GM18507 (cell line): ENCODE results near the gene BGN.

Experiments
- DNase-seq: peaks from one replicate; pipeline ENCODE4 v3.0.0; 2011; ENCODE audit warnings: low read depth; ENCODE audit not compliant: insufficient read length; ENCODE audit errors: extremely low spot score
- FAIRE-seq: peaks from 2 replicates; lab custom pipeline; 2011; peaks lifted over from hg19 to GRCh38; lab: Jason Lieb, UNC

The BGN gene

DNA sequence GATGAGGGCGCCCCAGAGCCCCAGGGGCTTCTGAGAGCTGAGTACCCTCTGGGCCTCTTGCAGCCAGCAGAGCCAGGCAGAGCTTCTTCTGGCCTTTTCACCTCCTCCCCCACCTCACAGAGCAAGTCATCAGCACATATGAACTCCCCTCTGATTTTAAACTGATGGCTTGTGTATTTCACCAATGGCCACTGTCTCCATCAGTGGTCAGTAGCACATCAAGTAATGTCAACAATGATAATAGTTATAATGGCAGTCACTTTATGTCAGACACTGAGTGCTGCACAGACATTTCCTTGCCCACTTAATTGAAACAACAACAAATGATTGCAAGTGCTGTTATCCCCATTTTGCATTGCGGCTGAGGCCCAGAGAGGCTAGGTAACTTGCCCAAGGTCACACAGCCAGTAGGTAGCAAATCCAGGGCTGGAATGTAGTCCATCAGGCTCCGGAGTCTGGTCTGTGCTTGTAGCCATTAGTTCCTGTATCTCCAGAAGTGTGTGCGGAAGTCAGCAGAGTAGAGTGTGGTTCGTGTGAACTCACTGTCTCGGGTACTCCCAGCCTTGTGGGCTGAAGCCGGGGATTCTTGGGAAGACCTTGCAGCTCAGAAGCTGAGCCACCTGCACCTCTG lies 25.6 kb downstream of the BGN start:
- DNase-seq: no peak
- no peak for FAIRE-seq

DNA sequence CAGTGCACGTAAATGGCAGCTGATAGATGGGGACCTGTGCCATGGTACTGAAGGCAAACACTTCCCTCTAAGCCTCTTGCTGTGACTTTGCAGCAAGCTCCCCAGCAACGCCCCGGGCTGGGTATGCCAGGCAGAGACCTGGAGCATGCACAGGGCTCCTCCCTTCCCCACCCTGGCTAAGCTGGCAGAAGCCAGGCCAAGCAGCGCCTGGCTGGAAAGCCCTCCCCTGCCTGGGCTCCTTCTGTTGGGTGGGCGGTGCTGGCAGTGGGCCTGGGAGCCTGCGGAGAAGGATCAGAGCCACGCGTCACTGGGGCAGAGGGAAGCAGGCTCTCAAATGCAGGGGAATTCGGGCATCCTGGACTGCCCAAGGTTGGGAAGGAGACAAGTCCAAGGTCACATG lies 26.3 kb downstream of the BGN start:
- DNase-seq: no peak
- no peak for FAIRE-seq

DNA sequence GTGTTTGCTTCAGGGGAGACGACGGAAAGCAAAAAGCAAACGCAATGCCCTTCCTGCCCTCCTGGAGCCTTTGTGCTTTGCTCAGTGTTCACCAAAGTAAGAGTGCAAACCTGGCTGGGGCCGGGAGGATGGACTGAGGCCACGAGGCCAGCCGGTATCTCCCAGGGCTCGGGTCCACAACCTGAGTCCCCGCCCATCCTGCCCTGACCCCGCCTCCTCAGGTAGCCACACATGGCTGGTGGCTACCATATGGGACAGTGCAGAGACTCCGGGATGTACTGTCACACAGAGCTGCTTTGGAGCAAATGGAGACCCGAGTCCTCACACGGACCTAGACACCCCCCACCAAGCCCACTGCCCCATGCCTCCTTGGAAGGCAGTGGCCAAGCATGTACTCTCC lies 27.5 kb downstream of the BGN start:
- FAIRE-seq: no peak
- no peak for DNase-seq

DNA sequence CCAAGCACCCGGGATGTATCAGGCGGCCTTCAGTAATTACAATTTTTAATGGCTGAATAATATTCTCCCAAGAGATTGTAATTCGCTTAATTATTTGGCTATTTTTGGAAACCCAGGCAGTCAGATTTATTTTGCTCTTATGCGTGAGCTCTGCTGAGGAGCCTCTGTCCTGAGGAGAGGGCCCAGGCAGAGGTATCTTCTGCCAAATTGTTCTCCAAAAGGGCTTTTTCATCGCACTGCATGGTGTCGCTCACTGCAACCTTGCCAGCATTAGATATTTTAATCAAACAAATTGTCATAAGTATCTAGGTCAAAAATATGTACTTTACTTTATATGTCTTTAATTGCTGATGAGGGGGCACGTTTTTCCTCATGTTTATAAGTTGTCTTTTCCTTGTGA lies 28.5 kb downstream of the BGN start:
- no peak for DNase-seq
- no peak for FAIRE-seq

DNA sequence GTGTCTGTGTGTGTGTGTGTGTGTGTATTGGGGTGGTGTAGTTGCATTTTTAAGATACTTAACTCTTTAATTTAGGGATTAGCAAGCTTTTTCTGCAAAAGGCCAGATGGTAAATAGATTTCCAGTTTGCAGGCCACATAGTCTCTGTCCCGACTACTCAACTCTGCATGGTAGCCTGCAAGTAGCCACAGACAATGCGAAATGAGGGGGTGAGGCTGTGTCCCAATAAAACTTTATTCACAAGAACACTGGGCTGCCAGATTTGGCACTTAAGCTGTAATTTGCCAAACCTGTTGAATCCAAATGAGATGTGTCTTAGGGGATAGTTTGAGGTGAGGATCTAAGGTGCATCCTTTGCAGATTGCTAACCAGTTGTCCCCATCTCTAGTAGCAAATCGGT lies 29.5 kb downstream of the BGN start:
- DNase-seq: no peak
- FAIRE-seq: no peak

DNA sequence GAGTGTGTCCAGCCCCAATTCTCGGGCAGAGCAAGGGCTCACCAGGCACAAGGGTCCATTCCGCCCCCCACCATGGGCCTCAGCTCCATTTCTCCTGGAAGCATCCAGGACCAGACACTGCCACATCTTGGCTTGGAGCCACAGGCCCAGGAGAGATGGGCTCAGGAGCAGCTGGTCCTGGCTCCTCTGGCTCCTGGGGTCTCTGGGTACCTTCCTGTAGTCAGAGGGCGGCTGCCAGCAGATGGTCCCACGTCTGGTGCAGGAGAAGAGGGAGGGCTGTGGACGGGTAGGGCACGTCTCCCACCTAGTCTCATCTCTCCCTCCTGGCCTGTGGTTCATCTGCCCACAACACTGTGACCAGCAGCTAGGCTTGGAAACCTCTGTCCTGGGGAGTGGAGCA lies 30.7 kb downstream of the BGN start:
- no peak for FAIRE-seq
- DNase-seq: no peak

DNA sequence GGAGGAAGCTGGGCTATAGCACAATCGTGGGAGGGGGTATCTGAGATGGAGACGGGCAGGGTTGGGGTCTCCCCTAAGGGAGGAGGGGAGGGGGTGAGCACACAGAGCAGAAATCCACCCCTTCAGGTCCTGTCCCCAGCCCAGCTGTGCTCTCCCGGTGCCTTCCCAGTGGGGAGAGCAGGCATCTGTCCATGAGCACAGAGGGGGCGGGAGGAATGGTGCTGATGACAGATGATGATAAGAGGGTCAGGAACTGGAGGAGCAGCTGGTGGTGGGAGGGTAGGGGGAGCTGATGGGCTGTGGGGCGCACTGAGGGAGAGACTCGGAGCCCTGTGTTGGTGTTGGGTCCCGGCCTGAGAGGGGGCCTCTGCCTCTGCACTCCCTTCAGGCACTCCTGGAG lies 31.3 kb downstream of the BGN start:
- DNase-seq (no peak), FAIRE-seq (no peak)

DNA sequence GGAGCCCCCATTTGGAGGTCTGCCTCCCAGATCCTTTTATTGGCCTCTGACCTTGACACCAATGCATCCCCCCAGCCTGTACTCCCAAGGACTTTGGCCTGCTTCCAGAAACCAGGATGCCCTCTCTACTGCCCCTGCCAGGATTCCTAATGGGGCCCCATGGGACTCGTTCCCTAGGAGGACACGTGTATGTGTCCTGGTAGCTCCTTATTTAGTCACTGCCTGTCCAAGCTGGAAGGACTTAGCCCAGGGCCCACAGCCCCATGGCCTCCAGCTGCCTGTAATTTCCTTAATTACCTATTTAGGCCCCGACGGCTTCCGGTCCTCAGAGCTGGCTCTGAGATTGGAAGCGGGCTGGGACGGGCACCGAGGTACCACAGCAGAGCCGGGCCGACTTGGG lies 32.0 kb downstream of the BGN start:
- FAIRE-seq (no peak), DNase-seq (no peak)

DNA sequence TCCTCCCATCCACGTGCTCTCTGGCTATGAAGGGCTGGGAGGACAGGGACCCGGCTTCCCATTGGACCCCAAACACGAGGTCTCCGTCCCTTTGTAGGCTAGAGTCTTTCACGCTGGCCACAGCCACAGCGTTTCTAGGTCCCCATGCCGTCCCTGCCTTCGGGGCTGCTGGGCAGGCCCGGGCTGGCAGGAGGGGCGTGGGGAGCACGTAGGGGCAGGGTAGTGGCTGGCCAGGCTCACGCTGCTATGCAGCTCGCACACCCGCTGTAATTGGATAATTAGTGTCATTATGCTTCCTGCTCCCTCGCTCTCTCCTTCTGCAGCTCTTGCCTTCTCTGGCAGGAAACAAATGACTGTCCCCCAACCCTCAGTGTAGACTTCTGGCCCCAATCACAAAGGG lies 32.4 kb downstream of the BGN start:
- DNase-seq: no peak
- FAIRE-seq: no peak

DNA sequence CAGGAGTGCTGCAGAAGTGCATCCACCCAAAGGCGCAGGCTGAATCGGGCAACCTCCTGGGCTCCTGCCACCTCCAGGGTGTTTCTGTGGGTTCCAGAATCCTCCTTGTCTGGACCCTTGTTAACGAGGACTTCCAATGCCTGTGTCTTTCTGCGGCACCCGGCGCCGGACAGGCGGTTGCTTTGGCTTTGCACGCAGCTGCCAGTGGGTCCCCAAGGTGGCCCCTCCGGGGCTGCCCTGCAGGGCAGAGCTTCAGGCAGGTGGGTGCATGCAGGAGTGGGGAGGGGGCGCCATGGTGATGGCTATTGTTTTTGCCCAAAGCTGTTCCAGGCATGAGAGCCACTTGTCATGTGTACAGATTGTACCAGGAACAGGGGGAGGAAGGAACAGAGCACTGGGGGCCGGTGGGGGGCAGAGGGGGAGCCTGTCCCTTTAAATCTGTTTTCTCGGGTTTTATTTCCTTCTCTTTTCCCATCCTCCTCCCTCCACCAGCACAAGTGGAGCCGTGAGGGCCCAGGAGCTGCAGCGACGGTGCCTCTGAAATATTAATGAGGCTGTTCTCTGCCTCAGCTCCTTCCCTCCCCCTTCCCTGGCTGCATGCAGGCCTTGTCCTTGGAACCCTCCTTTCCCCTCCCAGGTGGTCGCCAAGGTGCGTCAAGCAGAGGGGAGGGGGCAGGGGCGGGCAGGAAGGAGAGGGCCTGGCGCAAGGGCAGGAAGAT lies 35.8 kb downstream of the BGN start:
- no peak for FAIRE-seq

DNA sequence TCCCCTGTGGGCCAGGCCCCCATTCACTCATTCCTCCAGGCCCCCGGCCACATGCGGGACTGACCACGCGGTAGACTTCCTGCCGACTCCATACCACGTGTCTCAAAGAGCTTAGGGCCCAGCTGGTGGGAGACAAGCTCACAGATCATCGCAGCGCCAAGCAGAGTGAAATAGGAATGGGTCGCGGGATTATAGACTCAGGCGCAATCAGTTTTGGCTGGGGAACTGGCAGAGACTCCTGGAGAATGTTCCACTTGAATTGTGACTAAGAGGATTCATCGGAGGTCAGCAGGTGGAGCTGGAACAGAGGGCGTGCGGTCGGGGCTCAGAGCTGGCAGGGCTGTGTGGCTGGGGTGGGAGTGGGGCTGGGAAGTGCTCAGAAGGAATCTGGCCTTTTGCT lies 38.3 kb downstream of the BGN start:
- DNase-seq (no peak), FAIRE-seq (no peak)

More for the DNA sequence above, 35.8 kb downstream of the BGN start:
- DNase-seq: no peak

DNA sequence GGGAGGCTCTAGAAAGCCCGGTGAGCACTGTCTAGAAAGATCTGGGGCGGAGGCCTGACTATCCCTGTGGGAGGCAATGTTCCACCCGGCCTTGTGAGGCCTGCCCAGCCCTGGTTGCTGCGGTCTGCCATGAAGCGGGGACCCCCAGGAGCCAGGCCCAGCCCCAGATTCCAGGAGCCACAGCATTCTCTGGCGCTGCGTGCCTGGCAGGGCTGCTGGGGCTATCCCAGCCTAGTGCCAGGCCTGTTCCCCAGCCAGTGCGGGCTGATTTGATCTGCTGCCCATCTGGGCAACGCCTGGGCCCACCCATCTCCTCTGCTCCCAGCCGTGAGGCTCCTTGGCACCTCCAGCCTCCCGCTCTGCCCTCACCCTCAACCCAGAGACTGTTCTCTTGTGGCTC lies 42.3 kb downstream of the BGN start:
- DNase-seq: no peak

DNA sequence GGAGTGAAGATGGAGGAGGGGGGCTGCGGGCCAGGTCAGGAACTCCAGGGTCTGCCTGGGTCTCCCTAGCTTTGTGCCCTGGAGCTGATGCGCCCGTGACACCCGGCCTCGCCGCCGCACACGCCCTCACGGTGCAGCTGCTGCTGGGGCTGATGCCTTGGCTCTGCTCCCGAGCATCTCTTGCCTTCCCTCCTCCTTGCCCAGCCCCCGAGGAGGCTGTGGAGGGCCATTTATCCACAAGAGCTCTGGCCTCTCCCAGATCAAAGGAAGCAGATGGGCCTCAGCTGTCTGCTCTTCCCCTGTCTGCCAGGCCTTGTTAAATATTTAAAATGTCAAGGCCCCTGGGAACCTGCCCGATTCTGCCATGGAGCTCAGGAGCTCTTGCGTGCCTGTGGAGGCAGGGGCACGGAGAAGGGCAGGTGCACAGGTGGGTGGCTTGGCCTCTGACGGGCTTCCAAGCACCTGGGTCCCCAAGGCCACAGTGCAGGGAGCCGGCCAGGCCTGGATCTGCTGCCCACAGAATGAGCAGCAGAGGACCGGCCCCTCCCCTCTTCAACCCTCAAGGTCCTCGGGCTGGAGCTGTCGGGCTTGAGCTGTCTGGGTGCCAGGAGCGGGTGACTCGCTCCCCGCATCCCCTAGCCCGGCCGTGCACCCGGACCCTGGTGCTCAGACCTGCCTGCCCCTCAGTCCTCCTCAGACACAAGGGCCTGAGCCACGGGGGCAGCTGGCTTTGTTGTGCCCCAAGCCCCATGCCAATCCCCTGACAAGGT lies 42.9 kb downstream of the BGN start:
- no peak for DNase-seq

More for the DNA sequence above, 42.3 kb downstream of the BGN start:
- no peak for FAIRE-seq

DNA sequence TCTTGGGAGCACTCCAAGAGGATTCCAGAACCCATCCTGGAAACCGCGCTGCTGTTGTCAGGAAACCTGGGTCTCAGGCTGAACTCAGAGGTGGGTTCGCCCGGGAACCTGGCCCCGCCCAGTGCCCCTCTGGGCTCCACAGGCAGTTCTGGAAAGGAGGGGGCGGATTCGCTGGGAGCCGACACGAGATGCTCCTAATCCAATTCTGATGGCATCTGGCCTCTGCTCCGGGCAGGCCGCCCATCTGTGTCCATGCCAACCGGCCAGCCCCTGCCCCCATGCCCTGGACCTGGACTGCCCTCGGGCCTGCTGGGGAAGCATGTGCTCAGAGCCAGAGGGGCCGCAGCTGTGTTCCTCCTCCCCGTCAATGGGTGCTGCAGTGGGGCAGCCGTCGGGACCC lies 43.6 kb downstream of the BGN start:
- DNase-seq (no peak), FAIRE-seq (no peak)

More for the DNA sequence above, 42.9 kb downstream of the BGN start:
- FAIRE-seq: no peak

DNA sequence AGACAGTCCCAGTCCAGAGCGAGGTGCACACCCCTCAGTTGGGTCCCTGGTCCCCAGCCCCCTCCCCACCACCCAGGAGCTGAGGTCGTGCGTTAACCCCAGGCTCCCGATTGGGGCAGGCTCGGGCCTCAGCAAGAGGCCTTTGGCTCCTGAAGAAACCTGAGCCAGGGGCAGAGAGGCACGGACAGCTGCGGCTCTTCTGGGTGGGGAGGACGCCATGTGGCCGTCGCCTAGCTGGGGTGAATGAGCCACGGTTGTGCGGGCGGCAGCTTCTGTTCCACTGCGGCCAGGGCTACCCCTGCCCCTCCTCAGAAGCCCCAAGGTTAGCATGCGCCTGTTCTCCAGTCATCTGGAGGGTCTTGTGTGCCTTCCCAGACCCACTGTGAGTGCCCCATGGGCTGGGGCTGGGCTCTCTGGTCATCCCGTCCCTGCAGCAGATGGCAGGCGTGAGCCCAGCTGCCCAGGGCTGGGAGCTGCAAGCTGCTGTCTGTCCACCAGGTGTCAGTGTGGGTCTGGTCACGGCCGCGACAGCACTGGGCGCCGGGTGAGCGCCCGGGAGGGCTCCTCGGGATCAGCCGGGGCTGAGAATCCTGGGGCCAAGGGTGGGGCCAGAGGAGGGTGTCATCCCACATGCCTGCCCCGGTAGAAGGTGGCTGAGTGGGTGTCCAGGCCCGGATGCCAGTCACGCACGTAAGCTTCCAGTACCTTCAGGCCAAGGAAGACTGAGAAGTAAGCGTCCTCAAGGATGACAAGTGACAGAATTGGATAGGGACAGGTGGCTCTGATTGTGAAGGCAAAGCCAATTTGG lies 44.6 kb downstream of the BGN start:
- peak; percentile 68 for FAIRE-seq
- DNase-seq: peak; percentile 43

DNA sequence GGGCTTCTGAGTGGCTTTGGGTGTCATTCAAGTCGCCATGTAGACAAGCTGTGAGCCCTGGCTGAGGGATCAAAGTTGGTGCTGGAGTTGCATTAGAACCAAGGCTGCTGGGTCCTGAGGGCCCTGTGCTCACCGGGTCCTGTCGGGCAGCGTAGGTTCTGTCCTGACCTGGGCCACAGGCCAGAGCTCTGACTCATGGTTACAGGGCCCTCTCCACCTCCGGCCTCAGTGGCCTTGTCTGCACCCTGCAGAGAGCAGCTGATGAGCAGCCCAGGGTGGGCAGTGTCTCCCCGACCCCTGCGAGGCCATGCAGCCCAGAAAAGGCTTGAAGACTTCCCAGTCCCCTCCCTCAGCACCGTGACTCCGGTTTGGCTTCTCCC lies 45.2 kb downstream of the BGN start:
- FAIRE-seq (no peak), DNase-seq (no peak)

DNA sequence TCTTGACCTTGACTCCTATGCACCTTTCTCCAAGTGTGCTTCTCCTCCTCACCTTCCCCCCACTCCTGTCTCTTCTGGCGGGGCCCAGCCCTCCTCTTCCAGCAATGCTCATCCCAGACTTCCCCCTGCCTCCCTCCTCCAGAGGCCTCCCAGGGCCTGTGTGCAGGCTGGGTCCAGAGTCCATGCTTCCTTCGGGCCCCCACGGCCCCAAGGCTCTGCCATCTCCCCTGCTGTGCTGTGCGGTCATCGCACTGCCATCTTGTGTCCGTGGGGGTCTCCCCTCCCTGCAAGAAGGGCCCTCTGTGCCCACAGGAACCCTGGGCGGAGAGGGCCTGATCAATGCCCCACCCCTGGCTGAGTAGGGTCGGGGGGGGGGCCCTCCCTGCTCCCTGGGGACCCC lies 49.9 kb downstream of the BGN start:
- DNase-seq (no peak), FAIRE-seq (no peak)

DNA sequence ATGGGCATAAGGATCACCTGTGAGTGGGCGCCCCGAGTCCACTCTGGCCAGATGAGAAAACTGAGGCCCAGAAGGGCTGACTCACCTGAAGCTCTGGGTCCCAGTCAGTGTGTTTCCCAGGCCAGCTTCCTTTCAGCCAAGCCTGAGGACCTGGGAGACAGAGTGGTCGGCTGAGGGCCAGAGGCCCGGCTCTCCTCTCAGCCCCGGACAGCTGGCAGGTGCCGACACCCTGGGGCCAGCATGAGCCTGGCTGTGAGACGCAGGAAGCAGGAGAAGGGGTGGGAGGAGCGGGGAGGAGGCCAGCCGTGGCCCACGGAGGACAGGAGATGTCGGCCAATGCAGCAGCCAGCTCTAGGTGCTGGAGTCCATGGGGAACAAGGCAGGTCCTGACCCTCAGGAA lies 51.6 kb downstream of the BGN start:
- no peak for DNase-seq
- FAIRE-seq: no peak

DNA sequence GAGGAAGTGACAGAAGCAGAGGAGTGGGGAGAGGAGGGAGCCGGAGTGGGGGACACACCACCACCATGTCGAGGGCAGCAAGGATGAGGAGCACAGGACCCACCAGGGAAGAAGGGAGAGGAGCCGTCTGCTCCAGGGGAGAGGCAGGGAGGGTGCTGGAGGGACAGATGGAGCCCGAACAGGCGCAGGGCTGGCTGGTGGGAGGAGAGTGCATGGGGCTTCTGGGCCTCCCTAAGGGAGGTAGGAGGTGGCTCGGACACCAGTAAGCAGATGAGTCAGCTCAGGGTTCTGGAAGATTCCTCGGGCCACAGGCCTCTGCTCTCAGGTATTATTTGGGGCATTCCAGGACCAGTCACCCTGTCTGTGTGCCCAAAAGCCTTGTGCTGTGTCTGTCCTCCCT lies 52.4 kb downstream of the BGN start:
- DNase-seq: no peak
- no peak for FAIRE-seq

DNA sequence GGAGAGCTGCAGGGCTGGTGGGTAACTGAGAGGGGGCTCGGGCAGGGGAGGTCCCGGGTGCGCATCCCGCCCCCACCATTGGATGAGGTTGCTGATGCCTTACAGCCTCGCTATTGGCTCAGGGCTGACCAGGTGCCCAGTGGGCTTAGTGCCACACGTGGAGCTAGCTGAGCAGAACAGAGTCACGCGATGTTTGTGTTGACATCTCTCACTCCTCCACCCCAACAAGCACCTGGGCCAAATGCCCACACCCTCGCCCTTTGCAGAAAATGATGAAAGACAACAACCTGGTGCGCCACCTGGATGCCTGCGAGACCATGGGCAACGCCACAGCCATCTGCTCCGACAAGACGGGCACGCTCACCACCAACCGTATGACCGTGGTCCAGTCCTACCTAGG lies 54.5 kb downstream of the BGN start:
- no peak for DNase-seq
- no peak for FAIRE-seq
